HCT116 (cell line): ENCODE measurements around the gene USP10. TPM values are rescaled to one million over a fixed set of nuclear protein-coding genes. Genes with fewer than 3 reads are reported as not detected.
A peak's percentile ranks its signal among the peaks of the same experiment; 100 is the strongest.

Experiments used
- ATAC-seq: fragments of 200-7000 bp; cut with Tn5 transposase; 2 replicates; pipeline ENCODE4 v1.9.1; 2020; ENCODE audit warnings: mild to moderate bottlenecking, moderate library complexity
- BruUV-seq: library from RNA; stranded (reverse); fragments of 400-500 nt; replicated peaks from 2 replicates; lab custom pipeline; 2021; lab: Mats Ljungman, UMichigan
- CTCF ChIA-PET: fragments of 300-600 bp; sonication (Branson Sonifier 250); formaldehyde crosslinking; loops from one replicate; lab custom pipeline; 2021; ENCODE audit warnings: antibody characterized with exemption; lab: Charles Lee
- POLR2A ChIA-PET: fragments of 300-600, 350-600 bp; sonication (Branson Sonifier 250); formaldehyde crosslinking; loops from one replicate; lab custom pipeline; 2021; ENCODE audit warnings: antibody characterized with exemption; lab: Charles Lee
- RAD21 ChIA-PET, 2 experiments: fragments of 300-600 bp; sonication (Branson Sonifier 250); formaldehyde crosslinking; loops; one replicate each; lab custom pipeline; 2023; ENCODE audit warnings: low total read pairs in 2 of 2; ENCODE audit not compliant: uncharacterized antibody in 2 of 2, unreplicated experiment in 2 of 2, low non-redundant PET in 1 of 2; lab: Charles Lee
- DNase-seq: peaks from one replicate; pipeline ENCODE4 v3.0.0-alpha.2; 2010; ENCODE audit warnings: low read depth, low spot score
- H2AFZ ChIP-seq: fragments of 200-600 bp; shearing (Covaris generic), sonication (generic); 2 replicates; pipeline ENCODE4 v1.6.1; 2017; ENCODE audit warnings: low read depth, mixed run types, mixed read lengths, antibody characterized with exemption, low read length; ENCODE audit not compliant: poor library complexity, severe bottlenecking
- H3K27ac ChIP-seq: 2 replicates; pipeline ENCODE4 v1.5.1; 2012; ENCODE audit warnings: low read depth, low read length
- H3K27me3 ChIP-seq: fragments of 200-600 bp; sonication (generic); 2 replicates; pipeline ENCODE4 v1.6.1; 2016; ENCODE audit warnings: mixed run types, low read length, mixed read lengths; ENCODE audit not compliant: insufficient read depth
- H3K36me3 ChIP-seq, 2 experiments: fragments of 200-500 bp in 1 of 2; fragments of 200-600 bp in 1 of 2; sonication (Bioruptor generic) in 1 of 2; sonication (generic) in 1 of 2; 2 replicates each; pipeline versions ENCODE4 v1.5.1 to v1.6.1; 2014 to 2016; ENCODE audit warnings: low read length in 2 of 2, inconsistent platforms in 1 of 2, mixed read lengths in 1 of 2, mixed run types in 1 of 2; ENCODE audit not compliant: insufficient read depth in 2 of 2, control insufficient read depth in 1 of 2
- H3K4me1 ChIP-seq, 2 experiments: fragments of 200-600 bp in 1 of 2; sonication (generic) in 1 of 2; 2 replicates each; pipeline versions ENCODE4 v1.5.1 to v1.6.1; 2012 to 2017; ENCODE audit warnings: low read length in 2 of 2, inconsistent platforms in 1 of 2, mild to moderate bottlenecking in 1 of 2, mixed read lengths in 1 of 2, mixed run types in 1 of 2, moderate library complexity in 1 of 2; ENCODE audit not compliant: insufficient read depth in 2 of 2, control insufficient read depth in 1 of 2
- H3K4me2 ChIP-seq: fragments of 200-600 bp; sonication (generic); 2 replicates; pipeline ENCODE4 v1.6.1; 2017; ENCODE audit warnings: mixed run types, low read length, mixed read lengths
- H3K4me3 ChIP-seq, 2 experiments: fragments of 200-600 bp in 1 of 2; sonication (generic) in 1 of 2; replicated peaks in 1 of 2; 2 replicates each; pipeline ENCODE4 v1.5.1; 2011 to 2016; ENCODE audit warnings: low read length in 2 of 2, control low read depth in 1 of 2, low read depth in 1 of 2, mild to moderate bottlenecking in 1 of 2, mixed read lengths in 1 of 2, mixed run types in 1 of 2
- H3K79me2 ChIP-seq: fragments of 200-600 bp; sonication (generic); 2 replicates; pipeline ENCODE4 v1.6.1; 2017; ENCODE audit warnings: mild to moderate bottlenecking, mixed run types, low read length, moderate library complexity, mixed read lengths; ENCODE audit not compliant: insufficient read depth
- H3K9ac ChIP-seq: fragments of 200-600 bp; sonication (generic); 2 replicates; pipeline ENCODE4 v1.6.1; 2016; ENCODE audit warnings: low read length, mixed read lengths
- H3K9me2 ChIP-seq: fragments of 200-600 bp; sonication (generic), shearing (Covaris generic); 2 replicates; pipeline ENCODE4 v1.6.1; 2017; ENCODE audit warnings: mixed run types, mild to moderate bottlenecking, moderate library complexity; ENCODE audit not compliant: insufficient read depth
- H3K9me3 ChIP-seq, 2 experiments: fragments of 200-500 bp in 1 of 2; fragments of 200-600 bp in 1 of 2; sonication (Bioruptor generic) in 1 of 2; sonication (generic) in 1 of 2; 2 replicates each; pipeline ENCODE4 v1.6.1; 2014 to 2017; ENCODE audit warnings: low read length in 2 of 2, mixed read lengths in 2 of 2, inconsistent platforms in 1 of 2, low read depth in 1 of 2, mild to moderate bottlenecking in 1 of 2, mixed run types in 1 of 2, moderate library complexity in 1 of 2; ENCODE audit not compliant: control insufficient read depth in 1 of 2, insufficient read depth in 1 of 2
- H4K20me1 ChIP-seq: fragments of 200-600 bp; sonication (generic), shearing (Covaris generic); 2 replicates; pipeline ENCODE4 v1.6.1; 2017; ENCODE audit warnings: mixed run types, mild to moderate bottlenecking, moderate library complexity; ENCODE audit not compliant: insufficient read depth
- CTCF ChIP-seq, 3 experiments: fragments of 200-600 bp in 1 of 3; sonication (generic) in 1 of 3; IDR thresholded peaks in 2 of 3; conservative IDR thresholded peaks in 1 of 3; 2 replicates each; pipeline ENCODE4 v1.5.1; 2012 to 2017; ENCODE audit warnings: low read depth in 2 of 3, low read length in 2 of 3, antibody characterized with exemption in 1 of 3, borderline replicate concordance in 1 of 3, control low read depth in 1 of 3, mild to moderate bottlenecking in 1 of 3, mixed read lengths in 1 of 3, mixed run types in 1 of 3, moderate library complexity in 1 of 3; ENCODE audit not compliant: insufficient read depth in 1 of 3
- EGR1 ChIP-seq: IDR thresholded peaks from 2 replicates; pipeline ENCODE4 v1.6.1; 2012; ENCODE audit warnings: low read depth
- EZH2 ChIP-seq: fragments of 200-600 bp; sonication (generic); IDR thresholded peaks from 2 replicates; pipeline ENCODE4 v1.6.1; 2017; ENCODE audit warnings: antibody characterized with exemption, mixed run types
- EZH2phosphoT487 ChIP-seq: fragments of 200-600 bp; IDR thresholded peaks from 2 replicates; pipeline ENCODE4 v1.6.1; 2018; ENCODE audit warnings: antibody characterized with exemption, borderline replicate concordance
- MAX ChIP-seq: IDR thresholded peaks from 2 replicates; pipeline ENCODE4 v1.6.1; 2012
- RAD21 ChIP-seq: IDR thresholded peaks from 2 replicates; pipeline ENCODE4 v1.6.1; 2012; ENCODE audit warnings: low read depth, mild to moderate bottlenecking
- REST ChIP-seq: IDR thresholded peaks from 2 replicates; pipeline ENCODE4 v1.6.1; 2012; ENCODE audit warnings: low read depth
- SRF ChIP-seq: IDR thresholded peaks from 2 replicates; pipeline ENCODE4 v1.6.1; 2012; ENCODE audit warnings: low read depth
- TCF7L2 ChIP-seq: IDR thresholded peaks from 2 replicates; pipeline ENCODE4 v1.7.0; 2011; ENCODE audit warnings: borderline replicate concordance, inconsistent platforms; ENCODE audit not compliant: insufficient read depth, insufficient read length; ENCODE audit errors: extremely low read depth
- YY1 ChIP-seq: IDR thresholded peaks from 2 replicates; pipeline ENCODE4 v1.6.1; 2011; ENCODE audit warnings: low read length, low read depth, moderate library complexity, mild to moderate bottlenecking; ENCODE audit not compliant: insufficient replicate concordance; ENCODE audit errors: extremely low read depth
- intact Hi-C: fragments of 100-400 bp; cut with micrococcal nuclease; formaldehyde crosslinking; loops from 2 replicates; pipeline ENCODE4 v1.10.0; 2022
- total RNA-seq: library from RNA; stranded (reverse); gene quantifications from one replicate; pipeline ENCODE4 v1.2.1, GENCODE V29; 2021; ENCODE audit not compliant: unreplicated experiment

USP10 gene
- total RNA-seq, 1 experiment from 2014 or later = 175 TPM

- peak; percentile 93 for ATAC-seq
- H3K79me2 ChIP-seq = peaks cover 100% of the 10 kb centered on the region
- H3K27me3 ChIP-seq = no peaks in the 10 kb centered on the region
- H3K9ac ChIP-seq = no peak overlapping the region
- no peaks in the 10 kb centered on the region for H3K9me2 ChIP-seq
- peak; percentile 85 for DNase-seq
- H3K4me3 ChIP-seq = no peak overlapping the region
- H4K20me1 ChIP-seq = peaks cover 54% of the 10 kb centered on the region; the same call in 1 of the 2 replicates
- no TSS peak for BruUV-seq
- peaks cover 7 to 27% of the 10 kb centered on the region in 2 experiments; a peak in 3 of 4 replicates for H3K36me3 ChIP-seq
- intact Hi-C loops = loop anchor here (1.0 kb wide), 2 partner anchors 116 to 232 kb away; no protein-coding TSS in a partner anchor
- H3K4me1 ChIP-seq = peaks cover 21 to 39% of the 10 kb centered on the region in 2 experiments
- ChIA-PET CTCF (interaction anchor here (0.7 to 6.0 kb wide), 27 partner anchors 9 to 273 kb away, joined by 3 to 71 read pairs (median 6); partner anchors contain the start of gene ZDHHC7), RAD21 (interaction anchor here (0.7 to 1.2 kb wide), 2 partner anchors 116 to 233 kb away, joined by 3 read pairs; no protein-coding TSS in a partner anchor), POLR2A (interaction anchor here (1.6 kb wide), 1 partner anchor 9 kb away, joined by 6 read pairs; no protein-coding TSS in a partner anchor)
- peak overlapping the region; percentile 9; the same call in 1 of the 2 replicates for H3K27ac ChIP-seq
- TF ChIP-seq EZH2phosphoT487 (no peak), SRF (no peak), MAX (peak; percentile 18; the same call in 1 of the 2 replicates), EZH2 (no peak), YY1 (no peak), CTCF (IDR thresholded peaks at IDR 0.05 in 2 of 3, conservative IDR thresholded peaks at IDR 0.05 in 1 of 3; ENCODE audit: borderline replicate concordance in 1 of 3, insufficient read depth in 1 of 3, low read depth in 2 of 3, low read length in 2 of 3) (peak; percentile 96 to 99 (median 98)), REST (no peak), RAD21 (peak; percentile 78), TCF7L2 (peak; percentile 13), EGR1 (no peak)
- no peak overlapping the region for H2AFZ ChIP-seq
- no peaks in the 10 kb centered on the region for H3K9me3 ChIP-seq
- peak overlapping the region; percentile 18; the same call in 1 of the 2 replicates for H3K4me2 ChIP-seq
These were observed 38.6 kb downstream of the USP10 start for GRCh38 chr16:84738255-84739038.
